ENCODE results near the gene RPL11.
A peak's percentile ranks its signal among the peaks of the same experiment; 100 is the strongest.
"Not testable (repeated sequence)": the region's sequence is repeated elsewhere in the genome, so short reads cannot be mapped to it uniquely, and the experiment has no call there.

The RPL11 gene

DNA sequence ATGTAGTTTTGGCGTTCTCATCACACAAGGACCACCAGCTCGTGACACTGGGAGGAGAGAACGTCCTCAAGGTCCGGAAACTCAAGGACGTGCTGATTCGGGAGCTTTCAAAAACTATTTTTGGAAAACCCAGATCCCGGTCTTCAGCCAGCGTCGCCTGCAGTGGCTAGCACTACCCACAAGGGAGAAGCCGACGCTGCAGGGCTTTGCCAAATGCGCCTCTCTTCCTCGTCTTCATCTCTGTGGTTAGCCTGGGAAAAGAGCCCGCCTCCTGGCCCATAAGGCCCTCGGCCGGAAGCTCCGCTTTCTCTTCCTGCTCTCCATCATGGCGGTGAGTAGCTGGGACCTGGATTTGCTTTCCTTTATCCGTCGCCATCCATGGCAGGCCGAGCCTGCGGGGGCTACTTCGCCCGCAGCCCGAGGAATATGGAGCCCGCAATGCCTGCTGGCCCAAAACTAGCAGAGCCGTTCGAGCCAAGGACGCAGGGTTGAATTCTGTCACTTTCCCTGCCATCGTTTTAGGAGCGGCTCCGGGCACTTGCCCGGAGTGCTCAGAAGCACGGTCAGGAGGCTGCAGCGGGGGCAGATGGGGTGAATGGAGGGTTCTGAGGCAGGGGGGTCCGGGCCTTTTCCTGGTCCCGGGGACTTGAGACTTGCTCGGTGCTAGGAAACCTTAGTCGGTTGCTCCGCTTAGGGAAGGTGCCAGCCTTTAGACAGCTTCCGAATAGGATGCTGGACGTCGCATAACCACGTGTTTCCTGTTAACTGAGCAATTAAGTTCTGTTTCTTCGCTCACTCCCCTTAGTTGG is at the start of gene RPL11:
RPL11 (plus strand) TSS at position 308 of the 809 bp plus-strand sequence; CDS start at position 326, 18 bp downstream.
- peak; percentile 93 for DNase-seq (ENCODE audit: low spot score)

DNA sequence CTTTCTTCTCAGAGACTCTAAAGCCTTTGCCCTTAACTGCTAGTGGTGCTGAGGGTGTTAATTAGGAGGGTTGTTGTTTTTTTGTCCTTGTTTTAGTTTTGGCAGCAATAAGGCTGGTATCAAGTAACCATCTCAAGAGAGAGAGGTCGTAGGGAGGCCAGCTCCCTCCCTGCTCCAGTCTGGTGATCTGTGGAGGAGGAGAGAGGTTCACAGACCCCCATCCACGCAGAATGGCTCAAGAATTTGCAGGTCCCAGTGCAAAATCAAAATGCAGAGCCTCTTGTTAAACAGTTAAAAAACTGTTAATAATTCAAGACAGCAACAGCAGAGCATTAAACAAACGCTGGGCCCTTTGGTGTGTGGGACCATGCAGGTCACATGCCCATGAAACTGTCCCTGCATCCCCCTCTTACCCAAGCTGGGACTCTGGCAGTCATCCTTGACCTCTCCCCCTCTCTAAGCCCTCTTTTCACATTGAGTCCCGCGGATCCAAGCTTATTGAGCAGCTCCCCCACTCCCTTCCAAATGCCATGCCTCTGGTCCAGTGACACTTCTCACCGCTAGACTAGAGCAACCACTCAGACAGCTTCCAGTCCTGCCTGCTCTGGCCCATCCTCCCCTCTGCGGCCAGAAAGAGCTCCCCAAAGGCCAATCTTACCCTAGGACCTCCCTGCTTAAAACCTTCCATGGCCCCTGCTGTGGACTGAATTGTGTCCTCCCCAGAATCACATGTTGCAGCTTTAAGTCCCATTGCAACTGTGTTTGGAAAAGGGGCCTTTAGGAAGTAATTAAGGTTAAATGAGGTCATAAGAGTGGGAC is 47.7 kb upstream of the RPL11 start:
- peak; percentile 53 for DNase-seq (ENCODE audit: low spot score)

DNA sequence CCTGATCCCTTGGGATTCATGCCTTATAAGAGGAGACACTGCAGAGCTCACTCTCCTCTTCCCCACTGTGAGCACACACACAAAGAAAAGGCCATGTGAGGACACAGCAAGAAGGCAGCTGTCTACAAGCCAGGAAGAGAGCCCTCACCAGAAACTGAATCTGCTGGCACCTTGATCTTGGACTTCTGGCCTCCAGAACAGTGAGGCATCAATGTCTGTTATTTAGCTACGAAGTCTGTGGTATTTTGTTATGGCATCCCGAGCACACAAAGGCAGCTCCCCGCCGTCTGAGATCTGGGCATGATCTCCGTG is 47.1 kb upstream of the RPL11 start:
- DNase-seq (ENCODE audit: low spot score): no peak

DNA sequence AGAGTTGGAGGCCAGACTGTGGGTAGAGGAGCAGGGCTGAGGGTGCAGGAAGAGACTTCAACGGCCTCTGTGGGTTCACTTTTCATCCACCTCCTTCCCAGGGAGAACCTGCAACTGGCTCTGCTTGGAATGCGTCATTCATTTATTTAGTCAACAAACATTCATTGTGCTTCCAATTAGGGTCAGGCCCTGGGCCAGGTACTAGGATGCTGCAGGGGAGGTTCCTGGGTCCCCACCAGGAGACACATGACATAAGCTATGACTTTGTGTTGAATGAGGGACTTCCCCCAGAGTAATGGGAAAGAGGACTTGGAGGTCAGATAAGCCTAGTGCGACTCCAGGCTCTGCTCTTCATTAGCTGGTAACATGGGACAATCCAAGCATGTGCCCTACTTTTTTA is 46.3 kb upstream of the RPL11 start:
- DNase-seq (ENCODE audit: low spot score): no peak

DNA sequence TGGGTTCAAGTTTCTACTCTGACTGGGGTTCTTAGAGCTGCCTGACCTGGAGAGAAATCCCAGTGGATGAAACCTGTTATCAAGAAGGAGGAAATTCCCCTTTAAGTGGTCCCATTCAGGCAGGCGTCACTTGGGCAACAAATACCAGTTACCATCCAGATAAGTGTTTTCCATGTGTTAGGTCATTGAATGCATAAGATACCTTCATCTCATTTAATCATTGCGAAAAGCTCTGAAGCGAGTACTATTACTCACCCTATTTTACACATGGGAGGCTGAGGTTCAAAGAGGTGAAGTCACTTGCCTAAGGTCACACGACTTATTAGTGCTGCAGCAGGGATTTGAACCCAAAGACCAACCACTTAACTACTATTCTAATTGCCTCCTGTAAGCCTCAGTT is 45.5 kb upstream of the RPL11 start:
- DNase-seq (ENCODE audit: low spot score): no peak

DNA sequence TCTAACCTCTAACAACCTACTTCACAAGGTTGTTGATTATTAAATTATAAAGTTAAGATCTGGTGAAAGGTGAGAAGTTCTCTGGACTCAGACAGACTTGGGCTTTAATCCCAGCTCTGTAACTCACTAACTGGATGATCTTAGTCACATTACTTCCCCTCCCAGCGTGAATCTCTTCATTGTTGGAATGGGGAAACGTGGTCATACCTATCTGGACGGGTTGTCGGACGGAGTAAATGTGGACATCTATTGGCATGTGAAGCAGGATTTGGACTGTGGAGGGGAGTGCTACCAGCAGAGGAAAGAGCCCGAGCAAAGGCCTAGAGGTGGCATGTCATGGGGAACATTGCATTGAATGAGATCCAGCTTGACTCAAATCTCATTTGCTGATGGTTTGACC is 45.1 kb upstream of the RPL11 start:
- no peak for DNase-seq (ENCODE audit: low spot score)

DNA sequence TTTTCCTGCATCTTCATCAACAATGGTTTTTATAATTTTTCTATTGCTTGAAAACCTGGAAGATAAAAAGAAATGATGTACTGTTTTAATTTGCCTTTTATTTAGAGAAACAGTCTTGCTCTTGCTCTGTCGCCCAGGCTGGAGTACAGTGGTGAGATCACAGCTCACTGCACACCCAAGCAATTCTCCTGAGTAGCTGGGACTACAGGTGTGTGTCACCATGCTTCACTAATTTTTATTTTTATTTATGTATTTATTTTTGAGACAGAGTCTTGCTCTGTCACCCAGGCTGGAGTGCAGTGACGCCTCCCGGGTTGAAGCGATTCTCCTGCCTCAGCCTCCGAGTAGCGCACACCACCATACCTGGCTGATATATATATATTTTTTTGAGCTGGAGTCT is 43.0 kb upstream of the RPL11 start:
- no peak for DNase-seq (ENCODE audit: low spot score)

DNA sequence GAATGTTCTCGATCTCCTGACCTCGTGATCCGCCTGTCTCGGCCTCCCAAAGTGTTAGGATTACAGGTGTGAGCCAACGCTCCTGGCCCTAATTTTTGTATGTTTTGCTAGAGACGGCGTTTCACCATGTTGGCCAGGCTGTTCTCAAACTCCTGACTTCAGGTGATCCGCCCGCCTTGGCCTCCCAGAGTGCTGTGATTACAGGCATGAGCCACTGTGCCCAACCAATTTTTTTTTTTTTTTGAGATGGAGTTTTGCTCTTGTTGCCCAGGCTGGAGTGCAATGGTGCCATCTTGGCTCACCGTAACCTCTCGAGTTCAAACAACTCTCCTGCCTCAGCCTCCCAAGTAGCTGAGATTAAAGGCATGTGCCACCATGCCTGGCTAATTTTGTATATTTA is 42.4 kb upstream of the RPL11 start:
- not testable (repeated sequence) for DNase-seq (ENCODE audit: low spot score)

DNA sequence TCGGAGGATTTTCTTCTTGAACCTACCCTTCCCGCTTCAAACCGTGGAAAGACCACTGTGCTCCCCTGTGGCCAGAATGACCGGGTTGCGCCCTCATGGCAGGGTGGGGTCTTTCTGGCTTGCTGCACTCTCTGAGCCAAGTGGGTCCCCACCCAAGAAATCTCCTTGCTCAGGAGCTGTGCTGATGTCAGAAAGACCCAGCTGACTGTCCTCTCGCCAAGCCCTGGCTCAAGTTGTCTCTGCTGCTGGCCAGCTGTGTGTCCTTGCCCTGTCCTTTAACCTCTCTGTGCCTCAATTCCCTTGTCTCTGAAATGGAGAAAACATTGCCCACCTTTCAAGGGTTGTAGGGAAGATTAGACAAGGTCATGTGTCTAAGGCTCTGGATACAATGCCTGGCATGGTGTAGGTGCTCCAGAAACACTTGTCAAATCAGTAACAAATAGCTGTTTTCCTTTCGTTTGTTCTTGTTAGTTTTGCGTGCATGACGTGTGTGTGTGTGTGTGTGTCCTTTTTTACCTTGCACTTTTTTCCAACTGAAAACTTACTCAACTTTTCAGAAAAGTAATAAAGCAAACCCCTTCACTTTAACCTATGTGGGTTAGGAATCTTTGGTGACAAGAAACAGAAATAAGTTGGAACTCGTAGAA is 41.1 kb upstream of the RPL11 start:
- no peak for DNase-seq (ENCODE audit: low spot score)

DNA sequence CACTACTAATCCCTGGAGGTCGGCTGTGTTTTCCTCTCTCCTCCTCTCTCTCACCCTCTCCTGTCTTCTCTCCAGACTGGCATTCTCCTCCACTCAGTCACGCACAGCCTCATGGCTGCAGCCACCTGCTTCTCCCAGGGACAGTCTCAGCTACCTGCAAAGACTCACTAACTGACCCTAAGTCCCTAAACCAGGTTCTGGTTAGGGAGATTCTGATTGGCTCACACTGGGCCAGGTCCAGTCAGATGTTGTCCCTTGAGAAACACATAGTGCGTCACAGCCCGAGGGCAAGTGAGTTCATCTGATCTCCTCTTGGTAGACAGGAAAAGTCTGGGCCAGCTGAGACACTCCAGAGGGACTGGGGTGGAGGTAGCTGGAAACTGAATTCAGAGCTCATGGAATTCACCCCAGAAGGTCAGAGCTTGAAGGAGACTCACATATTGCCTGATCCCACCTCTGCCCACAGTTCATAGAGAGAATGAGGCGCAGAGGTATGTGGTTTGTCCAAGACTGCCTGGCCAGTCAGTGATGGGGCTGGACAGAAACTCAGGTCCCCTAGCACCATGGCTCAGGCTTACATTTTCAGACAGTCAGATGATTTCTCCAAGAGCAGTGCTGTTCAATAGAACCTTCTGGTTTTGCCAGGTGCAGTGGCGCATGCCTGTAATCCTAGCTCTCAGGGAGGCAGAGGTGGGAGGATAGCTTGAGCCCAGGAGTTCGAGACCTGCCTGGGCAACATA is 40.4 kb upstream of the RPL11 start:
- DNase-seq (ENCODE audit: low spot score): no peak

DNA sequence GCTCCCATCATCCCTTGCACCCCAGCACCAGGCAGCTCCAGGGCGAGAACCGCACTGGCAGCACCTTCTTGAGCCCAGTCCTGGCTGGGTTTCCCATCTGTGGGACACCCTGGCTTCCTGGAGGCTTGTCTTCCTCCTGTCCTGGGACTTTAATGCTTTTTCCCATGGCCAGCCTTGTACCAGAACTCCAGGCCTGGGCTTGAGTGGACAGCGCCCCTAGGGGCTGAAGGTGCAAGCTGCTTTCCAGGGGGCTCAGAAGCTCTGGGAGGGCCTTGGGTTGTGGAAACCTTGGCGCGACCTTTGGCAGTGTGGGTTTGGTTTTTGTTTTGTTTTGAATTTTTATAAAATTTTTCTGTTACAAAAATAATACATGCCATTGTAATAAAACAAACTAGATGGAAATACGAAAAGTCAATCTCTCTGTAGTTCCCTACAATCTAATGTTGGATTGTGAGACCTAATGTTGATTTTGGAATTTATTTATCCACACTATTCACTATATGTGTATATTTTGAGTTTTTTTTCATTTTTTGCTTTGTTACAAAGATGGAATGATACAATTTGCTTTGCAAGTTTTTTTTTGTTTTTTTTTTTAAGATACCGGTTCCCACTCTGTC is 33.8 kb upstream of the RPL11 start:
- peak; percentile 83 for DNase-seq (ENCODE audit: low spot score)

DNA sequence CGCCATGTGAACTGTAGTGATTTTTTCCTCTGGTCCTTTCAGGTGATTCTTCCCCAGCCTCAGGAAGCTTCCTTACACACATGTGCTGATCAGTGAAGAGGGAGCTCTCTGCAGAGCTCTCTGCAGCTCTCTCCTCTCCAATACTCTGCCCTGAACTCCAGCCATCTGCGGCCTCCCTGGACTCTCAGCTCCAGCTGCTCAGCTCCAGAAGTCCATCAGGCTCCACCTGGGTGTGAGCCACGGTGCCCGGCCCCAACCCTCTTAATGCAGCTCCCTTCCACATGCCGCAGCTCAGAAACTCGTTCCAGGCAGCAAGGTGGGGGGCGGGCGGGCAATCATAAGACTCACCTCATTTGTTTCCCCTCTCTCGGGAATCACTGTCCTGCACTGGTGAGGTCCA is 30.9 kb upstream of the RPL11 start:
- DNase-seq (ENCODE audit: low spot score): no peak

DNA sequence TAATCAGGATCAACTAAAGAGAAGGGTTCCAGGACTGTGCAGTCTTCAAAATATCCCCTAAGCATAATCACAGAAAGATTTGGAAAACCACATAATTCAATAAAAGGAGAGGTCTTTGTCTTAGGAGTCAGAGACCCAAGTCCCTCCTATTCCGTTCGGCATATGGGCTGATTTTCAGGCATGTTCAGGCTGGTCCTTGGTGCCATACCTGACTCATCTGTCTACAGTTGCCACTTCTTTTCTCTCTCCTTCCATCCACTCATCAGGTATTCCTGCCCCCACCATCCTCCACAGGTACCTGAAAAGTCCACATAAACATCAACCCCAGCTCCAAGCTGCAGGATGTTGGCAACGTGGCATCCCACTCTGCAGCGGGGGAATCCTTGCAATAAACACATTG is 29.7 kb upstream of the RPL11 start:
- no peak for DNase-seq (ENCODE audit: low spot score)

DNA sequence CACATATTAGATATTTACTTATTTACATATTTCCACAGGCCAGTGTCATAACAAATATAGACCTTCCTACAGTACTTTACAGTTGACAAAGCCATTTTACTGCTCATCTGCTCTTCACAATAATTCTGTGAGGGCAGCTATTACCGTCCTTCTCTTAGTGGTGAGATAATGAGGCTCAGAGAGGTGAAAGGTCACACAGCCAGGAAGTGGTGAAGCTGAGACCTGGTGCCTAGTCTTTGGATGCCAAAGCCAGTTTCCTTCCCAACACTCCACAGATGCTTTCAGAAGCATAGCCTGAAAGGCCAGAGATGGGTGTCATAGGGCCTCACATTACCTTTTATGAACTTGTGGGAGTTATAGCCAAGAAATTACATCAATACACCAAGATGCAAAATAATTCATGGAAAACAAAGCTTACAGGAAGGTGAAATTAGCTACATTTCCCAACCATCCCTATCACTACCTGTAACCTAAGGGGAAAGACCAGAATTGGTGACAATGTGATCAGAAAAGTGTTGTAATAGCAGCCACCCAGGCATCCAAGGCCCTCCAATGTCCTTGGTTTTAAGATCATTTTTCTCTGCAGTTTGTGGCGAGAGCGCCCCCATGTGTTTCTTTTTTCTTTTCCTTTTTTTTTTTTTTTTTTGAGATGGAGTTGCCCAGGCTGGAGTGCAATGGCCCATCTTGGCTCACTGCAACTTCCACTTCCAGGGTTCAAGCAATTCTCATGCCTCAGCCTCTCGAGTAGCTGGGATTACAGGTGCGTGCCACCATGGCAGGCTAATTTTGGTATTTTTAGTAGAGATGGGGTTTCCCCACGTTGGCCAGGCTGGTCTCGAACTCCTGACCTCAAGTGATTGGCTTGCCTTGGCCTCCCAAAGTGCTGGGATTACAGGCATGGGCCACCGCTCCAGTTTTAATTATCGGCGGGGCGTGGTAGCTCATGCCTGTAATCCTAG is 26.5 kb upstream of the RPL11 start:
- no peak for DNase-seq (ENCODE audit: low spot score)

DNA sequence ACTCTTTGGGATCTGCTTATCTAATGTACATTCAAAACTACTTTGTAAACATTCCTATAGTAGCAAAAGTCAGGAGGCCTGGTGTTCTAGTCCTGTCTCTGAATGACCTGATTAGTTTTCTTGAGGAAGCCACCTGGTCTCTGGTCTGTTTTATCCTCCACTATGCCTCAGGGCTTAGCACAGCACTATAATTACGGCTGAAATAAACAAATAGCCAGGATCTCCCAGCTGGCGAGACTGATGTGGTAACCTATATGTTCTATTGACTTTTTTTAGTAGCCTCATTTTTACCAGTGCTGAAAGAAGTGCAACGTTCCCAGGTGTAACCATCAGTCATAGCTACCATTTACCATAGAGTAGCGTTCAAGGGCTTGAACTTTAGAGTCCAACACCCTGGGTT is 24.2 kb upstream of the RPL11 start:
- no peak for DNase-seq (ENCODE audit: low spot score)

DNA sequence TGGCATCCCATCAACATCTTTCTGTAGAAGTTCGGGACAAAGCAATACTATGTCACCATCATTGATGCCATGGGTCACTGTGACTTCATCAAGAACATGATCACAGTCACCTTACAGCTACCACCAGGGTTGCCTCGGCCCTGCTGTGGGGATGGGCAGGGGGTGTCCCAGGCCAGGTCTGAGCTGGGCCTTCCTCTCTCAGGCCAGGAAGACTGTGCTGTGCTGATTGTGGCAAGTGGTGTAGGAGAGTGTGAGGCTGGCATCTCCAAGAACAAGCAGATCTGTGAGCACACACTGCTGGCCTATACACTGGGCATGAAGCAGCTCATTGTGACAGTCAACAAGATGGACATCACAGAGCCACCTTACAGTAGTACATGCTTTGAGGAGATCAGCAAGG is 20.9 kb upstream of the RPL11 start:
- DNase-seq (ENCODE audit: low spot score): no peak

DNA sequence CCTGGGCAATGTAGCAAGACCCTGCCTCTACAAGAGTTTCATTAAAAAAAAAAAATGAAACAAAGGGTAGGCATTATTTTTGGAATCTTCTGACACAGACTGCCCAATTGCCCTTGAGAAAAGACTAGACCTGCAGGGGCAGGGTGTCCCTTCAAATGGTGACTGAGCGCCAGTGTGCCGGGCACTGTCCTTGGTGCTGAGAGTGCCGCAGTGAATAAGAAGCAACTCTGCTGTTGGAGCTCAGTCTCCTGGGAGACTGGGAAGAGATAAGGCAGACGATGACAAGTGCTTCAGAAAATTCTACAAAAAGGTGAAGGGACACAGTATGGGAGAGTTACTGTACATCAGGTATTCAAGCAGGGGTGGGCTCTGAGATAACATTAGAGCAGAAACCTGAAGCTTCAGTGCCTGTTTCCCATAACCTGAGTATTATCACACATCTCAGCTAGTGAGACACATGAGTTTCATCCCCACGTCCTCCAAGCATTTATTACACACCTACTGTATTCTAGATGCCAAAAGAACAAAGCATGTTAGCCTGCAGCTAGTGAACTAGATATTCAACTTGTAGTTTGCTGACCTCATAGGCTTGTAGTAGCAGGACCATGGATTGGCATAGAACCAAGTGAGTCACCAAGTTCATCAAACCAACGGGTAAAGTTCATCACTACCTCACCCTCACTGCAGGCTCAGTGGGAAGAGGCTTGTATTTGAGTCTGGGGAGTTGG is 18.4 kb upstream of the RPL11 start:
- peak; percentile 69 for DNase-seq (ENCODE audit: low spot score)

DNA sequence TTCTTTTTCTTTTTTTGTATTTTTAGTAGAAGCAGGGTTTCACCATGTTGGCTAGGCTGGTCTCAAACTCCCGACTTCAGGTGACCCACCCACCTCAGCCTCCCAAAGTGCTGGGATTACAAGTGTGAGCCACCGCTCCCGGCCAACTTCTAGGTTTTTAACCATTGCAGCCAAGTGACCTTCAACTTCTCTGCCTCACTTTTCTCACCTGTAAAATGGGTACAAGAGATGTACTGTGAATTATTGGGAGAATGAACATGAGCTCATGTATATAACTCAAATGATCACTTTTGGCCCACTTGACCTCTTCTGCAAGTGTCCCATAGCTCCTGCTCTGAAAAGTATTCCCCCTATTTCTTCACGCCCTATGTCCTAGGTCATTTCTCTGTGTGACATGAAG is 11.8 kb upstream of the RPL11 start:
- DNase-seq (ENCODE audit: low spot score): no peak

DNA sequence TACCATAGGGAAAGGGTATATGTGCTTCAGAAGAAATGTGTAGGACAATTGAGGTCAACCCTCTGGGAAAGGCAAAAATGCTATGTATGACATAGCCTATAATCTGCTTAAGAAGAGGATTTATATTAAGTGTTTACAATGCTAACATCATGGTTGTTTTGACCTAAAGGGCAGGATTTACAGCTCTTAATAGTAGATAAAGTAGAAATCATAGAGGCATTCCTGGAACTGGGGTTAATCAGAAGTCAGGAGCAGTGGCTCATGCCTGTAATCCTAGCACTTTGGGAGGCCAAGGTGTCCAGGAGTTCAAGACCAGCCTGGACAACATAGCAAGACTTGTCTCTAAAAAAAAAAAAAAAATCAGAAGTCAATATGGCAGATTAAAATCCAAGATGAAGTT is 8.7 kb upstream of the RPL11 start:
- DNase-seq (ENCODE audit: low spot score): no peak

DNA sequence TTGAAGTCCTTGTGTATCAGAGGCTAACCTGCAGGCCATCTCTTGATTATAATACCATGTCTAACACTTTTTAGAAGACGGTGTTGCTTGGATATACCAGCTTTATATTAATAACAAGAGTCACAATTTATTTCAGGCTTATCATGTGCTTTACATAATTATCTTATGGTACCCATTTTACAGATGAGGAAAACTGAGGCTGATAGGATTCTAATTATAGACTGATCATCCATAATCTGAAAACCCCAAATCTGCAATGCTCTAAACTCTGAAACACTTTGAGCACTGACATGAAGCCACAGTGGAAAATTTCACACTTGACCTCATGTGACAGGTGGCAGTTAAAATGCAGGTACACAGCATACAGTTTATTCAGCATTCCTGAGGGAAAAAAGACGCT is 7.2 kb upstream of the RPL11 start:
- DNase-seq (ENCODE audit: low spot score): no peak
